ENCODE data around the gene UGGT1. TPM values are rescaled to one million over a fixed set of nuclear protein-coding genes. Genes with fewer than 3 reads are reported as not detected.

The UGGT1 gene
- total and polyA plus RNA-seq, 12 donors = 6.5 to 44.0 (median 28.4) TPM

DNA sequence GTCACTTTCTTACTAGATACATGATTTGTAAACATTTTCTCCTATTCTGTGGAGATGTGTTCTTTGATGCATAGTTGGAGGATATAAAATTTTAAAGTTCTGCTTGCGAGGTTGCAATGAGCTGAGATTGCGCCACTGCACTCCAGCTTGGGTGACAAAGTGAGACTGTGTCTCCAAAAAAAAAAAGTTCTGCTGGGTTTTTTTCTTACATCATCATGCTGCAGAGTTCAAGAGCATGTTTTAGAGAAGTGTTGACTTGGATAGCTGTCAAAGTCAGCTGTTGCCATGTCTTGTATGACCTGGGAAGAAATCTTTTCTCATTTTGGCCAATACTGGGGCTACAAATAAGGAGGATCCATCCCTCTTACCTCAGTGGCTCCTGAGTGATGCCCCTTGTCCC is 71.3 kb downstream of the UGGT1 start:
- no peaks in the 10 kb centered on the region for H3K27me3 ChIP-seq
- WGBS, 2 donors = 95 to 98% methylated on average over 2 of the region's 2 CpGs
- TF ChIP-seq, protein P1, sequence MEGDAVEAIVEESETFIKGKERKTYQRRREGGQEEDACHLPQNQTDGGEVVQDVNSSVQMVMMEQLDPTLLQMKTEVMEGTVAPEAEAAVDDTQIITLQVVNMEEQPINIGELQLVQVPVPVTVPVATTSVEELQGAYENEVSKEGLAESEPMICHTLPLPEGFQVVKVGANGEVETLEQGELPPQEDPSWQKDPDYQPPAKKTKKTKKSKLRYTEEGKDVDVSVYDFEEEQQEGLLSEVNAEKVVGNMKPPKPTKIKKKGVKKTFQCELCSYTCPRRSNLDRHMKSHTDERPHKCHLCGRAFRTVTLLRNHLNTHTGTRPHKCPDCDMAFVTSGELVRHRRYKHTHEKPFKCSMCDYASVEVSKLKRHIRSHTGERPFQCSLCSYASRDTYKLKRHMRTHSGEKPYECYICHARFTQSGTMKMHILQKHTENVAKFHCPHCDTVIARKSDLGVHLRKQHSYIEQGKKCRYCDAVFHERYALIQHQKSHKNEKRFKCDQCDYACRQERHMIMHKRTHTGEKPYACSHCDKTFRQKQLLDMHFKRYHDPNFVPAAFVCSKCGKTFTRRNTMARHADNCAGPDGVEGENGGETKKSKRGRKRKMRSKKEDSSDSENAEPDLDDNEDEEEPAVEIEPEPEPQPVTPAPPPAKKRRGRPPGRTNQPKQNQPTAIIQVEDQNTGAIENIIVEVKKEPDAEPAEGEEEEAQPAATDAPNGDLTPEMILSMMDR (IDR thresholded peaks at IDR 0.05) = no peak
- no peaks in the 10 kb centered on the region for H3K9me3 ChIP-seq
- intact Hi-C loops (cut with DNase I) = no loop called here
- H3K4me3 ChIP-seq = no peak overlapping the region
- H3K36me3 ChIP-seq = peaks cover 0 to 99% (median 47%) of the 10 kb centered on the region in 9 donors
- peak overlapping the region in 1 of 10 donors; percentile 81 for H3K27ac ChIP-seq
- peaks cover 0 to 22% (median 0%) of the 10 kb centered on the region in 9 donors for H3K4me1 ChIP-seq
- DNase-seq (no peak), ATAC-seq (no peak)

GRCh38 chr2:128164311-128164710 is 73.3 kb downstream of the UGGT1 start:
- DNase-seq = no peak
- Histone ChIP-seq H3K4me3 (no peak overlapping the region), H3K27ac (no peak overlapping the region), H3K4me1 (peaks cover 0 to 38% (median 0%) of the 10 kb centered on the region in 9 donors), H3K9me3 (no peaks in the 10 kb centered on the region), H3K27me3 (no peaks in the 10 kb centered on the region), H3K36me3 (peaks cover 0 to 99% (median 49%) of the 10 kb centered on the region in 9 donors)
- TF ChIP-seq, protein P1 (IDR thresholded peaks at IDR 0.05) = no peak
- WGBS, 2 donors = 96 to 97% methylated on average over 2 of the region's 2 CpGs
- no peak for ATAC-seq
- intact Hi-C loops (cut with DNase I) = no loop called here

DNA sequence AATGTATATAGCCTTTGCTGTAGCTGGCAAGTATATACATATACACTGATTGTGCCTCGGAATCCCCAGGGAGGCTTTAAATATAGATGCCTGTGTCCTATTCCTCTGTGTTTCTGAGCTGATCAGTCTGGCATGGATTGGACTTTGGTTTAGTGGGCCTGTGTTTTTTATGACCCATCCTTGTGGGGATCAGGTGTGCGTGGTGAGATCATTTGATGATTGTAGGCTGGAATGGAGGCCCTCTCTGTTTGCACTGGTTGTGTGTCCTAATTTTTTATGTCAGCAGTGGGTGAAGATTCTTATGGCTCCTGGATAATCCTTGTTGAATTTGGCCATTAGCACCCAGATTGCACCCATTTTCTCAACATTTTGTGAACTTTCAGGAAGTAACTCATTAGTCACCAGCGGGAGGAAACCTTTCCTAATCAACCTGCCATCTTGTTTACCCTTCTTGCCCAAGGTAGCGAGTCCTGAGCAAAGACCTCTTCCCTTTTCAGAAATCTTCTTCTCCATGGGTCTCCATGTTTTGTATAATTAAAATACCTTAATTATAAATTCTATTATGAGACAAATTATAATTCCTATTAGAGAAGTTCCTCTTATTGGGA is 75.8 kb downstream of the UGGT1 start:
- no peak for DNase-seq
- Histone ChIP-seq H3K36me3 (peaks cover 0 to 99% (median 42%) of the 10 kb centered on the region in 9 donors), H3K4me1 (peaks cover 0 to 47% (median 0%) of the 10 kb centered on the region in 9 donors), H3K4me3 (no peak overlapping the region), H3K9me3 (no peaks in the 10 kb centered on the region), H3K27ac (peak overlapping the region in 1 of 10 donors; percentile 86), H3K27me3 (no peaks in the 10 kb centered on the region)
- WGBS, 2 donors = 90 to 95% methylated on average over 4 of the region's 4 CpGs
- intact Hi-C loops (cut with DNase I) = no loop called here
- no peak for ATAC-seq
- TF ChIP-seq, protein P1 (IDR thresholded peaks at IDR 0.05) = no peak

DNA sequence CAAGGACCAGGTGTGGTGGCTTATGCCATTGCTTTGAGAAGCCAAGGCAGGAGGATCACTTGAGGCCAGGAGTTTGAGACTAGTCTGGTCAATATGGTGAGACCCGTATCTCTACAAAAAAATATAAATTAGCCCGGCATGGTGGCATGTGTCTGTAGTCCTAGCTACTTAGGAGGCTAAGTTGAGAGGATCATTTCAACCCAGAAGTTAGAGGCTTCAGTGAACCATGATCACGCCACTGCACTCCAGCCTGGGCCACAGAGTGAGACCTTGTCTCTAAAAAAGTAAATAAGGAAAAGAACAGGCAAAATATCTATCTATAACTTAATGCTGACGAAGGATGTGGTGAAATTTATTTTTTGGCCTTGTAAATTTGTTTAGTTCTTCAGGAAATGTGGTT is 78.1 kb downstream of the UGGT1 start:
- DNase-seq (no peak), ATAC-seq (no peak)
- H3K9me3 ChIP-seq = no peaks in the 10 kb centered on the region
- H3K27me3 ChIP-seq = no peaks in the 10 kb centered on the region
- 93 to 96% methylated on average over 4 of the region's 4 CpGs for WGBS, 2 donors
- TF ChIP-seq, protein P1 (IDR thresholded peaks at IDR 0.05) = no peak
- peak overlapping the region in 2 of 10 donors; percentile 30 to 86 for H3K27ac ChIP-seq
- H3K36me3 ChIP-seq = peaks cover 0 to 100% (median 62%) of the 10 kb centered on the region in 9 donors
- intact Hi-C loops (cut with DNase I) = no loop called here
- no peak overlapping the region for H3K4me3 ChIP-seq
- peaks cover 0 to 34% (median 0%) of the 10 kb centered on the region in 9 donors for H3K4me1 ChIP-seq

Measured in heart right ventricle (tissue), 16 donors.